GM12865 (cell line): Measurements from ENCODE around the gene TMEM91.

Experiments used
- DNase-seq: peaks from one replicate; pipeline ENCODE4 v3.0.0; 2010; ENCODE audit warnings: low read depth
- H3K4me3 ChIP-seq: 2 replicates; pipeline ENCODE4 v1.5.1; 2011; ENCODE audit warnings: mild to moderate bottlenecking, low read depth, low read length, control low read depth
- TF ChIP-seq, protein P1 (sequence below): IDR thresholded peaks from 2 replicates; pipeline ENCODE4 v1.5.1; 2011; ENCODE audit warnings: low read length, control low read depth, low read depth, inconsistent platforms; ENCODE audit not compliant: insufficient read depth; ENCODE audit errors: missing control alignments

TMEM91 gene

GRCh38 chr19:41397086-41398049 is 21.0 kb downstream of the TMEM91 start, which contains the start of the genes BCKDHA and EXOSC5:
TSS of gene BCKDHA (plus strand) at chr19:41397818. CDS start at chr19:41397828, 10 bp downstream.
TSS of gene EXOSC5 (minus strand) at chr19:41397359. CDS start at chr19:41397328, 31 bp downstream.
- TF ChIP-seq, protein P1, sequence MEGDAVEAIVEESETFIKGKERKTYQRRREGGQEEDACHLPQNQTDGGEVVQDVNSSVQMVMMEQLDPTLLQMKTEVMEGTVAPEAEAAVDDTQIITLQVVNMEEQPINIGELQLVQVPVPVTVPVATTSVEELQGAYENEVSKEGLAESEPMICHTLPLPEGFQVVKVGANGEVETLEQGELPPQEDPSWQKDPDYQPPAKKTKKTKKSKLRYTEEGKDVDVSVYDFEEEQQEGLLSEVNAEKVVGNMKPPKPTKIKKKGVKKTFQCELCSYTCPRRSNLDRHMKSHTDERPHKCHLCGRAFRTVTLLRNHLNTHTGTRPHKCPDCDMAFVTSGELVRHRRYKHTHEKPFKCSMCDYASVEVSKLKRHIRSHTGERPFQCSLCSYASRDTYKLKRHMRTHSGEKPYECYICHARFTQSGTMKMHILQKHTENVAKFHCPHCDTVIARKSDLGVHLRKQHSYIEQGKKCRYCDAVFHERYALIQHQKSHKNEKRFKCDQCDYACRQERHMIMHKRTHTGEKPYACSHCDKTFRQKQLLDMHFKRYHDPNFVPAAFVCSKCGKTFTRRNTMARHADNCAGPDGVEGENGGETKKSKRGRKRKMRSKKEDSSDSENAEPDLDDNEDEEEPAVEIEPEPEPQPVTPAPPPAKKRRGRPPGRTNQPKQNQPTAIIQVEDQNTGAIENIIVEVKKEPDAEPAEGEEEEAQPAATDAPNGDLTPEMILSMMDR: no peak
- H3K4me3 ChIP-seq: peak within 1 kb of the TSS; percentile 96
- DNase-seq: peak; percentile 100

- H3K4me3 ChIP-seq: peak overlapping the region; percentile 89
- DNase-seq: peak; percentile 17
- TF ChIP-seq, protein P1: no peak
Observed at GRCh38 chr19:41398050-41398418, 21.7 kb downstream of the TMEM91 start.

DNA sequence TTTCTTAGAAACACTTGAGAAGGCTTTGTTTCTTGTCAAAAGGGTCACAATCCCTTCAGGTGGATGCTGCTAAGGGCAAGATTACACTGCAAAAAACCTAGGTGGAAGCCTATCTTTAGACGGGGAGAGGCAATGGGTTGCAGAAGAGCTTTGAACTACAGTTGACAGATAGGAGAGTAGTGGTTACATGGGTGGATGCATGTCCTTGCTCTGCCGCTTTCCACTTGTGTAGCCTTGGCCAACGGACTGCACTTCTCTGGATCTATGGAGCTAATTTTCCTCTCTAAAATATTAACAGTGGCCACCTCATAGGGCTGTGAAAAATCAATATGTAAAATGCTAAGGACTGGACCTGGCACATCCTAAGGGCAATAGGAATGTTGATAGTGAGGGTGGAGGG is 22.3 kb downstream of the TMEM91 start:
- peak; percentile 22 for DNase-seq
- TF ChIP-seq, protein P1: no peak
- peak overlapping the region; percentile 89 for H3K4me3 ChIP-seq

- TF ChIP-seq, protein P1: no peak
- peak overlapping the region; percentile 89 for H3K4me3 ChIP-seq
- DNase-seq: no peak
Observed at GRCh38 chr19:41399091-41399490, 22.8 kb downstream of the TMEM91 start.

GRCh38 chr19:41399525-41399924 is 23.2 kb downstream of the TMEM91 start:
- DNase-seq: no peak
- TF ChIP-seq, protein P1: no peak
- H3K4me3 ChIP-seq: no peak overlapping the region

DNA sequence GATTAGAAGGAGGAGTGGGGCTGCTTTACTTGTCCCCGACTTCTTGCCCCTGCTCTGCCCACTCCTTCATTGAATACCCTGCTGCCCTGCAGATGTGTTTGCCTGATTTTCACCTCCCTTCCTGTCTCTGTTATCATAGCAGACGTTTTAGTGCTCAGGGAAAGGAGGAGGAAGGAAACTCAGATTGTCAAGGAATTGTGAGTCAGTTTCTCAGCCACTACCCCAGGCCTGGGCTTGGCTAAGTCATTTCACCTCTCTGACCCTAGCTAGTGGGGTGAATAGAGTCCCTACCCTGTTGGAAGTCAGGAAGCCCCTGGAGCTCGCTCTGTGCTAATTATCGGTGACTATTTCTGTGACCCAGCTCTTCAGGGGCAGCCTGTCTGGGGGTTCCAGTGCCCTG is 25.1 kb downstream of the TMEM91 start:
- no peak overlapping the region for H3K4me3 ChIP-seq
- DNase-seq: no peak
- TF ChIP-seq, protein P1: no peak
